Lung (tissue), 12 donors: ENCODE data around the gene ASTL. TPM values are rescaled to one million over a fixed set of nuclear protein-coding genes. Genes with fewer than 3 reads are reported as not detected.

Experiments
- ATAC-seq: fragments of 200-7000 bp; cut with Tn5 transposase; one replicate; pipeline ENCODE4 v1.9.1; 2020; ENCODE audit warnings: moderate number of reproducible peaks; ENCODE audit not compliant: insufficient read depth, low FRiP score
- DNase-seq, 3 donors: peaks; one replicate each; pipeline ENCODE4 v3.0.0-alpha.2; 2013 to 2017
- H3K27ac ChIP-seq, 2 donors: one replicate each; pipeline ENCODE4 v1.5.1; 2013; ENCODE audit warnings: mild to moderate bottlenecking in 2 of 2, moderate library complexity in 2 of 2, control low read depth in 1 of 2, inconsistent platforms in 1 of 2, low read depth in 1 of 2, low read length in 1 of 2
- H3K27me3 ChIP-seq, 3 donors: one replicate each; pipeline ENCODE4 v1.5.1; 2013; ENCODE audit warnings: low read length in 2 of 3; ENCODE audit not compliant: control insufficient read depth in 3 of 3, insufficient read depth in 3 of 3
- H3K36me3 ChIP-seq, 4 donors: one replicate each; pipeline ENCODE4 v1.5.1; 2013; ENCODE audit warnings: low read length in 4 of 4, mild to moderate bottlenecking in 1 of 4, moderate library complexity in 1 of 4; ENCODE audit not compliant: control insufficient read depth in 4 of 4, insufficient read depth in 4 of 4
- H3K4me1 ChIP-seq, 5 donors: one replicate each; pipeline ENCODE4 v1.5.1; 2013; ENCODE audit warnings: low read length in 5 of 5, mild to moderate bottlenecking in 2 of 5, moderate library complexity in 1 of 5; ENCODE audit not compliant: control insufficient read depth in 5 of 5, insufficient read depth in 5 of 5
- H3K4me3 ChIP-seq: one replicate; pipeline ENCODE4 v1.5.1; 2013; ENCODE audit warnings: mild to moderate bottlenecking, control low read depth, moderate library complexity
- H3K9ac ChIP-seq, 2 donors: one replicate each; pipeline ENCODE4 v1.5.1; 2013; ENCODE audit warnings: low read length in 2 of 2, control low read depth in 1 of 2; ENCODE audit not compliant: insufficient read depth in 1 of 2
- H3K9me3 ChIP-seq, 4 donors: one replicate each; pipeline ENCODE4 v1.5.1; 2013; ENCODE audit warnings: low read length in 3 of 4, mild to moderate bottlenecking in 1 of 4, moderate library complexity in 1 of 4; ENCODE audit not compliant: control insufficient read depth in 4 of 4, insufficient read depth in 3 of 4
- CTCF ChIP-seq: IDR thresholded peaks from 2 replicates; pipeline ENCODE4 v1.5.1; 2012; ENCODE audit warnings: mild to moderate bottlenecking; ENCODE audit errors: control extremely low read depth, extremely low read depth
- WGBS, 2 donors: extraction: QIAGEN DNeasy Blood & Tissue Kit; methylation state at CpG; one replicate each; pipeline ENCODE4 v1.1.7; 2013; 5-methylcytosine and 5-hydroxymethylcytosine counted together
- polyA plus RNA-seq, 2 donors: library from polyadenylated mRNA; stranded (reverse); fragments of 200-250 nt; gene quantifications; one replicate each; pipeline ENCODE4 v1.2.1, GENCODE V29; 2013
- total RNA-seq, 2 donors: library from RNA; depleted of rRNA in 1 of 2; stranded (reverse); fragments of >200 nt in 1 of 2; gene quantifications; one replicate each; pipeline ENCODE4 v1.2.1, GENCODE V29; 2014 to 2021
- donor health status: control.
- donor health status: control.
- donor health status: Bipolar disorder and iron deficiency.
- donor health status: healthy.
- donor health status: DM: yes; HTN: yes; CAD: no.

ASTL gene
- total and polyA plus RNA-seq, 4 donors = 0.14 to 0.34 TPM; not detected in 2

GRCh38 chr2:96123936-96124335 lies 14.4 kb downstream of the ASTL start:
- ATAC-seq (no peak), DNase-seq (no peak)
- Histone ChIP-seq H3K4me1 (no peaks in the 10 kb centered on the region), H3K27ac (no peak overlapping the region), H3K27me3 (peaks cover 0 to 10% (median 5%) of the 10 kb centered on the region in 3 donors), H3K9ac (no peak overlapping the region), H3K9me3 (peaks cover 0 to 2% (median 0%) of the 10 kb centered on the region in 4 donors), H3K4me3 (no peak overlapping the region), H3K36me3 (no peaks in the 10 kb centered on the region)
- no peak for TF ChIP-seq CTCF
- 91 to 96% methylated on average over 9 to 11 of the region's 11 CpGs for WGBS, 2 donors

GRCh38 chr2:96123290-96123689 lies 15.0 kb downstream of the ASTL start:
- Histone ChIP-seq H3K27me3 (peaks cover 0 to 10% (median 5%) of the 10 kb centered on the region in 3 donors), H3K4me1 (no peaks in the 10 kb centered on the region), H3K4me3 (no peak overlapping the region), H3K36me3 (no peaks in the 10 kb centered on the region), H3K9ac (no peak overlapping the region), H3K27ac (no peak overlapping the region), H3K9me3 (peaks cover 0 to 2% (median 0%) of the 10 kb centered on the region in 4 donors)
- no peak for TF ChIP-seq CTCF
- 91 to 100% methylated on average over 1 of the region's 1 CpG for WGBS, 2 donors
- no peak for DNase-seq
- ATAC-seq = no peak

- H3K4me3 ChIP-seq = no peak overlapping the region
- no peak for TF ChIP-seq CTCF
- no peak for ATAC-seq
- 90 to 93% methylated on average over 5 of the region's 5 CpGs for WGBS, 2 donors
- peaks cover 0 to 2% (median 0%) of the 10 kb centered on the region in 4 donors for H3K9me3 ChIP-seq
- H3K9ac ChIP-seq = no peak overlapping the region
- DNase-seq = no peak
- H3K36me3 ChIP-seq = no peaks in the 10 kb centered on the region
- H3K27me3 ChIP-seq = peaks cover 0 to 13% (median 8%) of the 10 kb centered on the region in 3 donors
- no peak overlapping the region for H3K27ac ChIP-seq
- H3K4me1 ChIP-seq = peaks cover 0 to 3% (median 0%) of the 10 kb centered on the region in 5 donors
Measured at GRCh38 chr2:96122391-96122790, 15.9 kb downstream of the ASTL start.

- peaks cover 0 to 2% (median 0%) of the 10 kb centered on the region in 4 donors for H3K9me3 ChIP-seq
- H3K27me3 ChIP-seq = peaks cover 0 to 16% (median 12%) of the 10 kb centered on the region in 3 donors
- no peak overlapping the region for H3K27ac ChIP-seq
- no peaks in the 10 kb centered on the region for H3K36me3 ChIP-seq
- ATAC-seq (no peak), DNase-seq (no peak)
- TF ChIP-seq CTCF = no peak
- peaks cover 0 to 7% (median 3%) of the 10 kb centered on the region in 5 donors for H3K4me1 ChIP-seq
- no peak overlapping the region for H3K4me3 ChIP-seq
- 91 to 92% methylated on average over 4 of the region's 4 CpGs for WGBS, 2 donors
- H3K9ac ChIP-seq = no peak overlapping the region
Measured at GRCh38 chr2:96121414-96121813, 16.9 kb downstream of the ASTL start.
